DND-41 (cell line): ENCODE measurements around the gene KLHL8.

Experiments used
- CTCF ChIP-seq: IDR thresholded peaks from 2 replicates; pipeline ENCODE4 v1.5.1; 2012; ENCODE audit warnings: borderline replicate concordance, low read length, moderate library complexity, mild to moderate bottlenecking; ENCODE audit not compliant: poor library complexity, severe bottlenecking; ENCODE audit errors: extremely low read depth
- EZH2 ChIP-seq: IDR thresholded peaks from 3 replicates; pipeline ENCODE4 v1.6.1; 2012; ENCODE audit warnings: borderline replicate concordance, low read depth, mild to moderate bottlenecking, moderate library complexity, low read length, inconsistent platforms; ENCODE audit not compliant: severe bottlenecking

GRCh38 chr4:87213421-87214075 is 6.9 kb downstream of the KLHL8 start:
- TF ChIP-seq CTCF (no peak), EZH2 (no peak)
